GM18861 (cell line): ENCODE data around the gene RPL10.

Experiments used
- ATAC-seq: cut with Tn5 transposase; IDR thresholded peaks from one replicate; pipeline ENCODE4 v1.9.1; 2021; ENCODE audit not compliant: unreplicated experiment

Gene RPL10

GRCh38 chrX:154397888-154398667 lies at the start of gene RPL10:
Gene RPL10, plus strand, starts transcription at chrX:154398377. Its CDS starts 143 bp downstream, at chrX:154398520.
- peak; percentile 73 for ATAC-seq

DNA sequence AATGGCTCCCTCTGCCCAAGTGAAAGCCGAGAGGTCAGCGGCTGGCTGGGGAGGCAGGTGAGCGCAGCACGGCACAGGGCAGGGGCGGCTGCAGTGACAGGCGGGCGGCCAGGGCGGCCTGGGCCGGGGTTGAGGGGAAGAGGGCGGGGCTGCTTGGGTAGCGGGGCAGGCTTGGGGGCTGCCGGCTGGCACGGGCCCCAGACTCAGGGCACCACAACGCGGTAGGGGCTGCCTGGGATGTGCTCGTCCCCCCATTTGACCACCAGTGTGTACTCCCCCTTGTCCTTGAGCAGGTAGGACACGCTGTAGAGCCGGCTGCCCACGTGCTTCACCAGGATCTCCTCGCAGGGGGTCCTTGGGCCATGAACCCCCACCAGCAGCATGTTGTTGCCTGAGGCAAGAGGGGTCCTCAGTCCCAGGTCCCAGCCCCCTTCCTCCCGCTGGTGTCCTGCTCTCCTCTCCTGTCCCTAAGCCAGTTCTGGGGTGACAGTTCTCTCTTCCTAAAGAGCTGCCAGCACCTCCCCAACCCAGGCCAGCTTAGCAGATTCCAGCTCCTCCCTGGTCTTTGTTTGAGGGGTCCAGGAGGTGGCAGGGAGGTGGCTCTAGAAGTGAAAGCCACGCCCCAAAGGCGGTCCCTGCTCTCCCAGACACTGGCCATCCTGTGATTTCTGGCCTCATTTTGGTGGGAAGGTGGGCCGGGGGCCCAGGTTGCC lies 49.4 kb upstream of the RPL10 start:
- no peak for ATAC-seq

- no peak for ATAC-seq
These were observed 48.7 kb upstream of the RPL10 start for GRCh38 chrX:154349359-154349935.

DNA sequence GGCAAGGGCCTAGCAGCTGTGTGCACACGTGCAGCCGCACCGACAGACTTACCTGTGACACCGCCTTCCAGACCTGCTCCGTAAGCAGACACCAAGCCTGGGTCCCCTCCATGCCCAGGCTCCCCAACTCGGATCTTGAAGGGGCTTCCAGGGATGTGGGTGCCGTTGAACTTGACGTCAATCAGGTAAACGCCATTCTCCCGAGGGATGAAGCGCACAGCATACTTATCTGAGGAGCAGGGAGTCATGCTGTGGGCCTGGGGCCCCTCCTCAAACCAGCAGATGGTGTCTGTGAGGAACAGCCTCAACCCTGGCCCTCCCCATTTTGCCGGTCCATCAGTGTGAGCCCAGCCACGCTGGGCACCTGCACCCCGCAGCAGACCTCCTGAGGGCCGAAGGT lies 48.2 kb upstream of the RPL10 start:
- no peak for ATAC-seq

DNA sequence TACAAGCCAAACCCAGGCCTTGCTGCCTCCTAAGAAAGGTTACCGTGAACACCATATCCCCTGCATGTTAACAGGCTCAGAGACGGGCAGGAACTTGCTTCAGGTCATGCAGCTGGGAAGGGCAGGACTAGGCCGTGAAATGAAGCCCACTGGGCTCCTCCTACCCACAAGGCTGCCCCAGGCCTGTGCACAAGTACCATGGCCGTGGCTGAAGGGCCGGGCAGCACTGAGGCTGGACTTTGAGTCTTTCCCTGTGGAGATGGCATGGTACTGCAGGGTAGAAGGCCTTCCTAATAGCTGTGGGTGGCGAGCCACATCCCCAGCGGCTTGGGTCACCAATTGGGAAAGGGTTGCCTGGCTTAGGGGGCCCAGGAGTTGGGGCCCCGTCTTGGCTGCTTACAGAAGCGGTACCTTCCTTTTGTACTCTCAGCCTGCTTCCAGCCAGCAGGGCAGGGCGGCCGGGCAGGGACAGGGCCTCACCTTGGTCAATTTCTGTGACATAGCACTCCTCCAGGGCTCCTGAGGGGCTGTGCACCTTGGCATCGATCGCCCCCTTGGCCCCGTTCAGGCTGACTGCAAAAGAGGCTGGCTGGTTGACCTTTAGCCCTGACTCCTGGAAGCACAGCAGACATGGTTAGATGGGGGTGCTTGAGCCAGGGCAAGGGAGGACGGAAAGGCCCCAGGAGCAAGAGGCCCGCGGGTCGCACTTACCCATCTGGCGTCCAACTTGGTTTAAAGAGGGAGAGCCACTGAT lies 47.6 kb upstream of the RPL10 start:
- ATAC-seq, result no peak

DNA sequence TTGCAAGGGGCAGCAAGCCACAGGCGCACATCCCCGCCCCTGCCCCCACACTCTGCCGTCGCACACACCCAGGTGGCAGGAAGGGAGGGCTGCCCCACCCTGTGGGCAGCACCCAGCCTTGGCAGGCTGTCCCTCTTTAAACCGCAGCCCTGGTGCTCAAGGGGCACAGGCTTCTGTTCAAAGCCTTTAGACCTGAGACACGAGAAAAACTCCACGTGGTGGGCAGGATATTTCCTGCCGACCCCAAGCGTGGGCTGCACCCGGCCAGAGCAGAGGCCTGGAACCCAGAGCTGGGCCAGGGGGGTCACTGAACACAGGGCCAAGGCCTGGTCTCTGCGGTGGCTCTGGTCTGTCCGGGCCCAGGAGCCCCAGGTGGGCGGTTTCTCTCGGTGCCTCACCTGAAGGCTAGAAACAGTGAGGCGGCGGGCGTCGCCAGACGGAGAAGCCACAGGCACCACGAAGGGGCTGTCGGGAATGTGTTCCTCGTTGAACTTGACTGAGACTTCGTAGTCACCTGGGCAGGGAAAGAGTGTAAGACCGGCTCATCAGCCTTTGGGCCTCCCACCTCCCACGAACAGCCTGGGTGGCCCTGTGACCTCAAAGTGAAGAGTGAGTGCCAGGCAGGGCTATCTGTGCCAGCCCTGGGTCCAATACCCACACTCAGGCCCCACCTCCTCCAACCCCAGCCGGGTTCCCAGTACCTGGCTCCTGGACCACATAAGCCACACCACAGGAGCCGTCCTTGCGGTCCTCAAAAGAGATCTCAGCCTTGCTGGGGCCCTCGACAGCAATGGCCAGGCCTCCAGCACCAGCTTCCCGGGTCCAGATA lies 46.8 kb upstream of the RPL10 start:
- no peak for ATAC-seq

DNA sequence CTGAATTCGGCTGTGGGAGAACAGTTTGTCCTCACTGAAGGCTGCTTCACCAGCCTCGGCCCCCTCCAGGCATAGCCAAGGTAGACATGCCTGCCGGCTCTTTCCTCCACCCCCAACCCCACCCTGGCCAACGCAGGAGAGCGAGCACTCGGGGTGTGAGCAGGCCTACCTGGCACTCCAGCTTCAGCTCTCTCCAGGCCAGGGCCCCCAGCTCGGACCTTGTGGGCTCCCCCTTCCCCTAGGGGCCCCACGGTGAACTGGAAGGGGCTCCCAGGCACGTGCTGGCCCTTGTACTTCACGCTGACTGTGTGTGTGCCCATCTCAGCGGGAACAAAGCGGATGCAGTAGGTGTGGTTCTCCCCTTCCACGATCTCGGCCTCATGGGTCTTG lies 46.2 kb upstream of the RPL10 start:
- no peak for ATAC-seq

GRCh38 chrX:154352466-154352865 lies 45.7 kb upstream of the RPL10 start:
- no peak for ATAC-seq

DNA sequence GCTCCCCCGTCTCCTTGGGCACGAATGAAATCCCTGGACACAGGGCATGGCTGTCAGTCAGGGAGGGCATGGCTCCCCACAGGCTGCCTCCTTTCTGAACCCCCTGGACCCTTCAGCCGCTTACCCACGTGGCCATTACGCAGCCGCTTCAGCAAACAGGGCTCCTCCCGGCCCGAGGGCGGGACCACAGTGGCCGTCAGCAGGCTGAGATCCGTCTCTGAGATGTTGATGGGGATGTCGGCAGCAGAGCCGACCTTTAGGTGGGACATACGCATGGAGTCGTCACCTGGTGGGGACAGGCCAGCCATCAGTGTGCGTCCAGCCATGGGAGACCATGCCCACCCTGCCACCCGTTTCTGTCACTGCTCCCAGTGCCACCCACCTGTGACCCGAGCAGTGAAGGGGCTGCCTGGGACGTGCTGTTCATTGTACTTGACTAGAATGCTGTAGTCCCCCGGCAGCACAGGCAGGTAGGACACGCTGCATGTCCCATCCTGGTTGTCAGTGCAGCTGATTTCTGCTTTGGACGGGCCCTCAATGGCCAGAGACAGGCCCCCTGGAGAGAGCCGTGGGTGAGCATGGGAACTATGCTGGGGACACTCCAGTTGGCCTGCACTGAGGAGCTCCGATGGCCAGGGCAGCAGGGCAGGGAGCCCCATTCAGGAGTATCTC lies 44.9 kb upstream of the RPL10 start:
- ATAC-seq, result no peak

DNA sequence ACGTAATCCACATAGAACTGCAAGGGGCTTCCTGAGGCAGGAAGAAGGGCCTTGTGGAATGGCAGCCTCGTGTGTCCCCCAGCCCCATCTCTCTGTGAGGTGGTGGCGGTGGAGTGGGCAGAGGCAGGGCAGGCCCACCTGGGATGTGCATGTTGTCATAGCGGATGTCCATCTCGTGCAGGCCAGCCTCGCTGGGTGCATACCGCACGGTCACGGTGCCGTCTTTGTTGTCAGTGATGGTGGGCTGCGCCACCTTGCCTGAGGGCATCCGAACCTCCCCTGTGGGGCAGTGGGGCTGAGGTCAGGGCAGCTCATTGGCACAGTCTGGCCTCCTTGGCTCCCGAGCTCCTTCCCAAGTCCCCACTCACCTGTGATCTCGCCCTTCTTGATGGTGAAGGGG lies 44.2 kb upstream of the RPL10 start:
- no peak for ATAC-seq

DNA sequence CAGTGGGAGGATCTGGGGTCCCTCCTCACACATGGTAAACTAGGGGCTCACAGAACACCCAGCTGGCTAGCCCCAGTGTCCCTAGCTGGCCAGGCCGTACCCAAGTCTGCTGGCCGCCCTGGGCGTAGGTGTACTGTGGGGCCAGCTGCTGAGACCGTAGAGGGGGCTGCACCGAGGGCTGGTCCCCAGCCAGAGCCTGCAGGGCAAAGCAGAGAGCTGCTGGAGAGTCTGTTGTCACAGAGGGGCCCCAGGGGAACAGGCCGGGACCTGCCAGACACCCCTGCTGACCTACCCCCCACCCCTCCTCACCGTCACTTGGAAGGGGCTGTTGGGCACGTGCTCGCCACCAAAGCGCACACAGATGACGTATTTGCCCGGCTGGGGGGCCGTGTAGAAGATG lies 43.7 kb upstream of the RPL10 start:
- ATAC-seq, result no peak

GRCh38 chrX:154355094-154355775 lies 42.9 kb upstream of the RPL10 start:
- ATAC-seq, result no peak

- no peak for ATAC-seq
These were observed 42.4 kb upstream of the RPL10 start for GRCh38 chrX:154355776-154356140.

DNA sequence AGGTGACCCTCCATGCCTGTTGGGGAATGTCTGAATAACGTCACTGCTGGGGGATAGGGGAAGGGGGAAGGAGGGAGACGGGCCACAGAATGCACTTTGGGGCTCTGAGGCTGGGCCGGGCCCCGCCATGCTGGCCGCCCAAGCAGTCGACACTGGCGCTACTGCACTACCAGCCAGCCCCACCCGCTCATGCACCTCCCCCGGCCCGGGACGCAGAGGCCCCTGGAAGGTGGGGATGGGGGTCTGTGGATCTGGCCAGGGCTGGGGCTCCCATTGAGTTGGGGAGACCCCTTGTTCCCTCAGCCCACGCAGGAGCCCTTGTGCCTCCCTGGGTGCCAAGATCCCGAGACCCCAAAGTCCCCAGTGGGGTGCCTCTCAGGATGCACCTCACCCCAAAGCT lies 41.6 kb upstream of the RPL10 start:
- ATAC-seq, result no peak

DNA sequence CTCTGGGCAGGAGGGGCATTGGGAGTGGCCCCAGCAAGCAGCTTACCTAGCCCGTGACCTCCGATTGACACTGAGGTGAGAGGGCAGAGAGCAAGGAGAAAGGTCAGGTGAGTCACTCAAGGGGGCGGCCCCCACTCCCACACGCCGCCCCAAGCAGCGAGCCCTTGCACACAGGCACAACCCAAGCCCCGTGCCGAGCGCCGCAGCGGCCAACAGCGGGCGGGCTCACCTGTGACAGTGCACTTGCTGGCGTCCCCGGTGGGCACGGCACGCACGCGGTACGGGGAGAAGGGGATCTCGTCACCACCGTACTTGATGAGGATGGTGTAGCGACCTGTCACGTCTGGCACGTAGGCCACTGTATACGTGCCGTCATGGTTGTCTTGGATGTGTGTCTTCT lies 41.0 kb upstream of the RPL10 start:
- ATAC-seq, result no peak

GRCh38 chrX:154358011-154358410 lies 40.2 kb upstream of the RPL10 start:
- no peak for ATAC-seq

- no peak for ATAC-seq
These were observed 39.3 kb upstream of the RPL10 start for GRCh38 chrX:154358829-154359228.

- no peak for ATAC-seq
These were observed 38.6 kb upstream of the RPL10 start for GRCh38 chrX:154359362-154360154.
